B cell (primary cell): Measurements from ENCODE around the gene RTN4RL2. TPM values are rescaled to one million over a fixed set of nuclear protein-coding genes. Genes with fewer than 3 reads are reported as not detected.

ENCODE experiments used
- ATAC-seq: fragments of 200-7000 bp; cut with Tn5 transposase; one replicate; pipeline ENCODE4 v1.10.0; 2021; ENCODE audit warnings: low read depth, mild to moderate bottlenecking, moderate number of reproducible peaks, moderate library complexity
- CTCF ChIA-PET: fragments of 350-600 bp; sonication (Branson Sonifier 250); formaldehyde crosslinking; loops from one replicate; lab custom pipeline; 2021; ENCODE audit warnings: antibody characterized with exemption, inconsistent platforms; lab: Charles Lee
- POLR2A ChIA-PET: fragments of 350-600 bp; sonication (Branson Sonifier 250); formaldehyde crosslinking; loops from one replicate; lab custom pipeline; 2021; ENCODE audit warnings: antibody characterized with exemption; lab: Charles Lee
- DNase-seq: peaks from one replicate; pipeline ENCODE4 v3.0.0; 2013
- H2AFZ ChIP-seq: 2 replicates; pipeline ENCODE4 v1.6.1; 2012; ENCODE audit warnings: mild to moderate bottlenecking, low read depth, low read length; ENCODE audit not compliant: insufficient read depth, poor library complexity, severe bottlenecking
- H3K27ac ChIP-seq, 2 donors: 1 replicate in 1 of 2; 2 replicates in 1 of 2; pipeline ENCODE4 v1.5.1; 2012 to 2013; ENCODE audit warnings: low read length in 2 of 2, mild to moderate bottlenecking in 2 of 2, moderate library complexity in 1 of 2
- H3K27me3 ChIP-seq, 4 experiments: fragments of 200-600 bp in 1 of 4; sonication (generic) in 1 of 4; replicated peaks in 1 of 4; 1 replicate in 2 of 4; 2 replicates in 2 of 4; pipeline versions ENCODE4 v1.6.1 to v1.7.0; 2013 to 2016; ENCODE audit warnings: low read length in 3 of 4, mild to moderate bottlenecking in 2 of 4, mixed read lengths in 1 of 4, moderate library complexity in 1 of 4; ENCODE audit not compliant: insufficient read depth in 4 of 4, control insufficient read depth in 3 of 4; ENCODE audit errors: control extremely low read depth in 1 of 4
- H3K36me3 ChIP-seq, 2 experiments: replicated peaks in 1 of 2; 1 replicate in 1 of 2; 2 replicates in 1 of 2; pipeline versions ENCODE4 v1.6.1 to v1.7.1; 2013; ENCODE audit warnings: low read length in 1 of 2; ENCODE audit not compliant: insufficient read depth in 2 of 2, control insufficient read depth in 1 of 2; ENCODE audit errors: control extremely low read depth in 1 of 2, extremely low read depth in 1 of 2
- H3K4me1 ChIP-seq, 2 donors: fragments of 200-600 bp in 1 of 2; sonication (generic) in 1 of 2; 1 replicate in 1 of 2; 2 replicates in 1 of 2; pipeline versions ENCODE4 v1.5.1 to v1.6.1; 2013 to 2017; ENCODE audit warnings: low read length in 2 of 2; ENCODE audit not compliant: control insufficient read depth in 2 of 2, insufficient read depth in 2 of 2
- H3K4me2 ChIP-seq: replicated peaks from 2 replicates; pipeline ENCODE3; 2012; ENCODE audit warnings: mild to moderate bottlenecking, low read depth, low read length; ENCODE audit not compliant: poor library complexity, severe bottlenecking
- H3K4me3 ChIP-seq, 5 experiments: fragments of 200-600 bp in 1 of 5; sonication (generic) in 1 of 5; 1 replicate in 3 of 5; 2 replicates in 2 of 5; pipeline versions ENCODE4 v1.5.1 to v1.7.0; 2011 to 2016; ENCODE audit warnings: low read length in 4 of 5, mild to moderate bottlenecking in 4 of 5, low read depth in 2 of 5, control low read depth in 1 of 5, moderate library complexity in 1 of 5; ENCODE audit not compliant: insufficient read depth in 1 of 5; ENCODE audit errors: control extremely low read depth in 1 of 5, extremely low read depth in 1 of 5
- H3K79me2 ChIP-seq: fragments of 200-600 bp; sonication (generic); one replicate; pipeline ENCODE4 v1.6.0; 2016; ENCODE audit warnings: low read length; ENCODE audit not compliant: control insufficient read depth, insufficient read depth
- H3K9ac ChIP-seq: fragments of 200-600 bp; sonication (generic); 2 replicates; pipeline ENCODE4 v1.6.1; 2017; ENCODE audit warnings: mild to moderate bottlenecking, low read length, moderate library complexity
- H3K9me3 ChIP-seq, 3 donors: one replicate each; pipeline versions ENCODE4 v1.6.1 to v1.7.1; 2013; ENCODE audit warnings: low read length in 2 of 3; ENCODE audit not compliant: control insufficient read depth in 2 of 3, insufficient read depth in 1 of 3; ENCODE audit errors: control extremely low read depth in 1 of 3
- H4K20me1 ChIP-seq: 2 replicates; pipeline ENCODE4 v1.6.0; 2012; ENCODE audit warnings: mild to moderate bottlenecking, low read length; ENCODE audit not compliant: insufficient read depth, control insufficient read depth, poor library complexity, severe bottlenecking
- H3K27ac Mint-ChIP-seq: one replicate; pipeline ENCODE4 v1.8.0; 2021; ENCODE audit warnings: mixed read lengths
- H3K27me3 Mint-ChIP-seq: one replicate; pipeline ENCODE4 v1.8.0; 2021; ENCODE audit warnings: mixed read lengths
- H3K4me1 Mint-ChIP-seq: one replicate; pipeline ENCODE4 v1.8.0; 2021; ENCODE audit warnings: mixed read lengths
- H3K4me3 Mint-ChIP-seq: one replicate; pipeline ENCODE4 v1.8.0; 2021; ENCODE audit warnings: mixed read lengths
- H3K9me3 Mint-ChIP-seq: one replicate; pipeline ENCODE4 v1.8.0; 2022; ENCODE audit warnings: mixed read lengths; ENCODE audit not compliant: insufficient read depth
- EZH2 ChIP-seq: IDR thresholded peaks from 2 replicates; pipeline ENCODE4 v1.6.1; 2012; ENCODE audit warnings: borderline replicate concordance, low read depth, mild to moderate bottlenecking, moderate library complexity, low read length; ENCODE audit not compliant: insufficient read depth, poor library complexity, severe bottlenecking
- WGBS: methylation state at CpG from one replicate; pipeline ENCODE4 v1.1.5; 2013; ENCODE audit warnings: missing lambda C conversion rate; ENCODE audit not compliant: insufficient coverage; 5-methylcytosine and 5-hydroxymethylcytosine counted together
- intact Hi-C: fragments of 100-400 bp; cut with micrococcal nuclease; formaldehyde crosslinking; loops from one replicate; pipeline ENCODE4 v1.10.0; 2022
- polyA plus RNA-seq: library from polyadenylated mRNA; depleted of rRNA; stranded (reverse); fragments of >200 nt; gene quantifications from 2 replicates; pipeline ENCODE4 v1.2.3, GENCODE V29; 2012
- total RNA-seq, 2 donors: library from RNA; stranded (reverse); fragments of 120-200 nt in 1 of 2; gene quantifications; 1 replicate in 1 of 2; 2 replicates in 1 of 2; pipeline versions ENCODE4 v1.2.3 to v1.2.4, GENCODE V29; 2013 to 2022
- TF ChIP-seq, protein P1 (sequence below): fragments of 200-600 bp; IDR thresholded peaks from one replicate; pipeline ENCODE4 v1.8.0; 2022; ENCODE audit warnings: antibody characterized with exemption, mild to moderate bottlenecking

RTN4RL2 gene
- total and polyA plus RNA-seq, 2 donors (not counting 1 experiment from before 2014, with no cell fraction given) = 0.12 to 0.13 TPM

DNA sequence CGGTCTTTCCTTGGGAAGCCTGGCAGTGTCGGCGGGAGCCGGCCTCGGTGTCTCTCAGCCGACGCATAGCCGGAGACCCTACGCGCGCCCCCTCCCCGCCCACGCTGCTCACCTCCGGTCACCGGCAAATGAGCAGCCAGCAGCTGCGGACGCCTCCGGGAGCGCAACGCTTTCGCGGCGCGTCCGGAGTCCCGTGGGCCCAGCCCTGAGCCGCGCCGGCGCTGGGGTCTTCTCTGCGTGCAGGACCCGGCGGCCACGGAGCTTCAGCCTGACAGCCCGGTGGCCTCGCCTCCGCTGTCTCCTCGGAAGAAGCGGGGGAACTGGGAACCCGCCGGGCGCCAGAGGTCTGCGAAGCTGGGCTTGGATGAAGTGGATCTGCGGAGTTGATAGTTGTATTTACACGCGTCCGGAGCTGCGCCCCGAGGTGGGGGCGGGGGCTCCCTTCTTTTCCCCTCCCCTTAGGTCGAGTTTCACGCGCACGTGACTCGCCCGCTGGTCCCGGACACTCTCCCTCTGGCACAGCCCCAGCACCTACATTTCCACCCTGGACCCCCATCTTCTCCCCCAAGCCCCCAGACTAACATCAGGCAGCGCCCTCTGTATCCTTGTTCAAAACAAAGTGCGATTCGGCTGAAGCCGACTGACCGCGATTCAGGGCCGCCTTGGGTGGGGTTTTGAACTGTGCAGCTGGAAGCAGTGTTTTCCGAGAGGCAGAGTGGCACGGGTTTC is 55.2 kb downstream of the RTN4RL2 start, which contains the start of gene SLC43A1:
Gene SLC43A1 (minus strand): TSS at position 371 of the 729 bp plus-strand sequence. CDS start 1,591 bp downstream, outside the sequence.
- under 1% methylated on average over 55 of the region's 66 CpGs for WGBS
- H3K4me3 Mint-ChIP-seq = peak within 1 kb of the TSS; percentile 97
- H3K27me3 Mint-ChIP-seq = no peaks in the 10 kb centered on the region
- H3K27ac ChIP-seq = peak within 1 kb of the TSS in 1 of 2 donors; percentile 34
- peak; percentile 34 for ATAC-seq
- H4K20me1 ChIP-seq = no peaks in the 10 kb centered on the region
- peak; percentile 46 for DNase-seq
- H3K36me3 ChIP-seq = no peaks in the 10 kb centered on the region
- H3K27ac Mint-ChIP-seq = peak within 1 kb of the TSS; percentile 73
- no peaks in the 10 kb centered on the region for H3K9me3 Mint-ChIP-seq
- intact Hi-C loops = loop anchor here (2.0 to 5.0 kb wide), 3 partner anchors 15 to 33 kb away; partner anchors contain the start of gene TIMM10
- peak within 1 kb of the TSS; percentile 81 for H3K9ac ChIP-seq
- H3K79me2 ChIP-seq = no peaks in the 10 kb centered on the region
- POLR2A ChIA-PET = interaction anchor here (0.6 to 1.3 kb wide), 5 partner anchors 12 to 360 kb away, joined by 3 to 4 read pairs (median 3); no protein-coding TSS in a partner anchor
- peaks cover 30% of the 10 kb centered on the region for H3K4me1 Mint-ChIP-seq
- peaks cover 6 to 22% of the 10 kb centered on the region in 2 donors for H3K4me1 ChIP-seq
- H3K4me2 ChIP-seq = peak within 1 kb of the TSS; percentile 97
- H3K9me3 ChIP-seq = no peaks in the 10 kb centered on the region
- no peaks in the 10 kb centered on the region for H3K27me3 ChIP-seq
- CTCF ChIA-PET = interaction anchor here (0.7 to 6.6 kb wide), 6 partner anchors 12 to 129 kb away, joined by 3 to 98 read pairs (median 20); partner anchors contain the start of gene TIMM10
- H3K4me3 ChIP-seq = peak within 1 kb of the TSS; percentile 57 to 93 (median 81)
- peak within 1 kb of the TSS; percentile 98 for H2AFZ ChIP-seq
- no peak for TF ChIP-seq EZH2
- TF ChIP-seq, protein P1, sequence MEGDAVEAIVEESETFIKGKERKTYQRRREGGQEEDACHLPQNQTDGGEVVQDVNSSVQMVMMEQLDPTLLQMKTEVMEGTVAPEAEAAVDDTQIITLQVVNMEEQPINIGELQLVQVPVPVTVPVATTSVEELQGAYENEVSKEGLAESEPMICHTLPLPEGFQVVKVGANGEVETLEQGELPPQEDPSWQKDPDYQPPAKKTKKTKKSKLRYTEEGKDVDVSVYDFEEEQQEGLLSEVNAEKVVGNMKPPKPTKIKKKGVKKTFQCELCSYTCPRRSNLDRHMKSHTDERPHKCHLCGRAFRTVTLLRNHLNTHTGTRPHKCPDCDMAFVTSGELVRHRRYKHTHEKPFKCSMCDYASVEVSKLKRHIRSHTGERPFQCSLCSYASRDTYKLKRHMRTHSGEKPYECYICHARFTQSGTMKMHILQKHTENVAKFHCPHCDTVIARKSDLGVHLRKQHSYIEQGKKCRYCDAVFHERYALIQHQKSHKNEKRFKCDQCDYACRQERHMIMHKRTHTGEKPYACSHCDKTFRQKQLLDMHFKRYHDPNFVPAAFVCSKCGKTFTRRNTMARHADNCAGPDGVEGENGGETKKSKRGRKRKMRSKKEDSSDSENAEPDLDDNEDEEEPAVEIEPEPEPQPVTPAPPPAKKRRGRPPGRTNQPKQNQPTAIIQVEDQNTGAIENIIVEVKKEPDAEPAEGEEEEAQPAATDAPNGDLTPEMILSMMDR = no peak
